ENCODE data around the gene RASGRF1. TPM values are rescaled to one million over a fixed set of nuclear protein-coding genes. Genes with fewer than 3 reads are reported as not detected.

RASGRF1 gene
- total and polyA plus RNA-seq, 2 donors (not counting 1 experiment from before 2014, with no cell fraction given), result 1.0 to 9.4 TPM

GRCh38 chr15:78927077-78927790 is 163.3 kb downstream of the RASGRF1 start:
- ATAC-seq (ENCODE audit: low read depth) (no peak), DNase-seq (no peak)
- TF ChIP-seq EZH2 (IDR thresholded peaks at IDR 0.05; ENCODE audit: borderline replicate concordance, insufficient read depth, low read depth, low read length, poor library complexity, severe bottlenecking) (no peak), CTCF (IDR thresholded peaks at IDR 0.05) (no peak)
- no peak overlapping the region for H3K4me3 ChIP-seq (ENCODE audit: control extremely low read depth in 1 of 5, extremely low read depth in 1 of 5, insufficient read depth in 1 of 5, low read depth in 2 of 5, low read length in 4 of 5)
- no peaks in the 10 kb centered on the region for H3K27me3 ChIP-seq (replicated peaks in 1 of 4; ENCODE audit: control extremely low read depth in 1 of 4, control insufficient read depth in 3 of 4, insufficient read depth in 4 of 4, low read length in 3 of 4)
- ChIA-PET POLR2A (interaction anchor here (0.6 to 0.8 kb wide), 2 partner anchors 12 to 13 kb away, joined by 4 read pairs; no protein-coding TSS in a partner anchor), CTCF (interaction anchor here (1.3 to 2.9 kb wide), 4 partner anchors 18 to 256 kb away, joined by 3 to 8 read pairs (median 6); no protein-coding TSS in a partner anchor)
- H3K36me3 ChIP-seq (replicated peaks in 1 of 2; ENCODE audit: control extremely low read depth in 1 of 2, control insufficient read depth in 1 of 2, extremely low read depth in 1 of 2, insufficient read depth in 2 of 2, low read length in 1 of 2), result peaks cover 5 to 84% of the 10 kb centered on the region in 2 experiments
- no peaks in the 10 kb centered on the region for H3K9me3 Mint-ChIP-seq (ENCODE audit: insufficient read depth)
- H3K4me1 ChIP-seq (ENCODE audit: control insufficient read depth in 2 of 2, insufficient read depth in 2 of 2, low read length in 2 of 2), result no peaks in the 10 kb centered on the region
- H3K27me3 Mint-ChIP-seq, result no peaks in the 10 kb centered on the region
- no peaks in the 10 kb centered on the region for H3K9me3 ChIP-seq (ENCODE audit: control extremely low read depth in 1 of 3, control insufficient read depth in 2 of 3, insufficient read depth in 1 of 3, low read length in 2 of 3)
- peaks cover 7% of the 10 kb centered on the region for H3K79me2 ChIP-seq (ENCODE audit: control insufficient read depth, insufficient read depth, low read length)
- peaks cover 16% of the 10 kb centered on the region for H4K20me1 ChIP-seq (ENCODE audit: control insufficient read depth, insufficient read depth, low read length, poor library complexity, severe bottlenecking)
- WGBS (ENCODE audit: insufficient coverage), result 91% methylated on average over 15 of the region's 17 CpGs
- no peak overlapping the region for H3K9ac ChIP-seq (ENCODE audit: low read length)
- H2AFZ ChIP-seq (ENCODE audit: insufficient read depth, low read depth, low read length, poor library complexity, severe bottlenecking), result no peak overlapping the region
- intact Hi-C loops (cut with micrococcal nuclease), result loop anchor here (5.0 kb wide), 1 partner anchor 100 kb away; no protein-coding TSS in a partner anchor
- H3K4me2 ChIP-seq (replicated peaks; ENCODE audit: low read depth, low read length, poor library complexity, severe bottlenecking), result no peak overlapping the region
- peak overlapping the region in 1 of 2 donors; percentile 9 for H3K27ac ChIP-seq (ENCODE audit: low read length in 2 of 2)
- no peak overlapping the region for H3K4me3 Mint-ChIP-seq
- peaks cover 6% of the 10 kb centered on the region for H3K4me1 Mint-ChIP-seq
- H3K27ac Mint-ChIP-seq, result peak overlapping the region; percentile 21

All from B cell (primary cell).